HG03045 (cell line): ENCODE data around the gene CHI3L2.

Experiments used
- ATAC-seq: cut with Tn5 transposase; IDR thresholded peaks from one replicate; pipeline ENCODE4 v1.9.1; 2021; ENCODE audit warnings: mild to moderate bottlenecking, moderate library complexity; ENCODE audit not compliant: unreplicated experiment

CHI3L2 gene

GRCh38 chr1:111290104-111290503 lies 62.6 kb downstream of the CHI3L2 start:
- ATAC-seq, result no peak

GRCh38 chr1:111290630-111291029 lies 63.1 kb downstream of the CHI3L2 start, which contains the start of gene CHIA:
CHIA (plus strand) TSS chr1:111290851; CDS start chr1:111310468, 19,617 bp downstream.
- ATAC-seq, result no peak
